Neural cell (in vitro differentiated cells): ENCODE data around the gene LENEP. TPM values are rescaled to one million over a fixed set of nuclear protein-coding genes. Genes with fewer than 3 reads are reported as not detected.
"Not testable (repeated sequence)": the region's sequence is repeated elsewhere in the genome, so short reads cannot be mapped to it uniquely, and the experiment has no call there.

Source experiments
- H2AFZ ChIP-seq: fragments of 200-600, 300-800 bp; sonication (generic), shearing (Covaris generic); 2 replicates; pipeline ENCODE4 v1.6.0; 2014; ENCODE audit warnings: low read depth, mild to moderate bottlenecking, antibody characterized with exemption, low read length, moderate library complexity
- H3F3A ChIP-seq: fragments of 200-600 bp; shearing (Covaris generic); 2 replicates; pipeline ENCODE4 v1.6.1; 2016; ENCODE audit warnings: mild to moderate bottlenecking, moderate library complexity, mixed read lengths, antibody characterized with exemption, low read length; ENCODE audit not compliant: insufficient read depth, poor library complexity, severe bottlenecking
- H3K27ac ChIP-seq: fragments of 200-600, 300-800 bp; sonication (generic), shearing (Covaris generic); 2 replicates; pipeline ENCODE4 v1.5.1; 2014; ENCODE audit warnings: mild to moderate bottlenecking, low read length, moderate library complexity
- H3K27me3 ChIP-seq: fragments of 300-800, 200-600 bp; sonication (generic), shearing (Covaris generic); 2 replicates; pipeline ENCODE4 v1.6.0; 2014; ENCODE audit warnings: mild to moderate bottlenecking, low read depth, low read length, moderate library complexity; ENCODE audit not compliant: insufficient read depth
- H3K36me3 ChIP-seq: fragments of 300-800, 200-600 bp; sonication (generic), shearing (Covaris generic); 2 replicates; pipeline ENCODE4 v1.5.1; 2014; ENCODE audit warnings: mild to moderate bottlenecking, antibody characterized with exemption, low read length, moderate library complexity; ENCODE audit not compliant: insufficient read depth
- H3K4me2 ChIP-seq: fragments of 300-800, 200-600 bp; sonication (generic), shearing (Covaris generic); 2 replicates; pipeline ENCODE4 v1.6.0; 2014; ENCODE audit warnings: mild to moderate bottlenecking, low read length
- H3K4me3 ChIP-seq: fragments of 300-800, 200-600 bp; sonication (generic), shearing (Covaris generic); 2 replicates; pipeline ENCODE4 v1.5.1; 2014; ENCODE audit warnings: mild to moderate bottlenecking, low read length, moderate library complexity
- H3K79me2 ChIP-seq: fragments of 200-600 bp; shearing (Covaris generic); replicated peaks from 2 replicates; pipeline ENCODE4 v1.6.0; 2014; ENCODE audit warnings: mild to moderate bottlenecking, low read length, moderate library complexity; ENCODE audit not compliant: insufficient read depth
- H3K9ac ChIP-seq: fragments of 300-800, 200-600 bp; sonication (generic), shearing (Covaris generic); 2 replicates; pipeline ENCODE4 v1.6.1; 2016; ENCODE audit warnings: mild to moderate bottlenecking, low read length, mixed read lengths
- H3K9me2 ChIP-seq: fragments of 200-600 bp; shearing (Covaris generic); 2 replicates; pipeline ENCODE4 v1.6.1; 2016; ENCODE audit warnings: mild to moderate bottlenecking, low read length, mixed read lengths; ENCODE audit not compliant: insufficient read depth
- H3K9me3 ChIP-seq: fragments of 200-600, 300-800 bp; sonication (generic), shearing (Covaris generic); 2 replicates; pipeline ENCODE4 v1.6.1; 2016; ENCODE audit warnings: mild to moderate bottlenecking, mixed run types, low read length, moderate library complexity, mixed read lengths
- H4K20me1 ChIP-seq: fragments of 200-600 bp; shearing (Covaris generic); 2 replicates; pipeline ENCODE4 v1.6.1; 2016; ENCODE audit warnings: mild to moderate bottlenecking, mixed run types; ENCODE audit not compliant: insufficient read depth
- EP300 ChIP-seq: fragments of 450-650 bp; conservative IDR thresholded peaks from 2 replicates; pipeline ENCODE4 v1.6.1; 2014; ENCODE audit warnings: antibody characterized with exemption, mild to moderate bottlenecking, moderate library complexity; ENCODE audit not compliant: poor library complexity, severe bottlenecking
- EZH2 ChIP-seq: fragments of 200-600, 300-800 bp; shearing (Covaris generic), sonication (generic); IDR thresholded peaks from 2 replicates; pipeline ENCODE4 v1.6.1; 2014; ENCODE audit warnings: antibody characterized with exemption, low read length, borderline replicate concordance, mild to moderate bottlenecking; ENCODE audit not compliant: insufficient read depth, poor library complexity, severe bottlenecking
- MXI1 ChIP-seq: fragments of 450-650 bp; conservative IDR thresholded peaks from 2 replicates; pipeline ENCODE4 v1.6.1; 2014; ENCODE audit warnings: antibody characterized with exemption, mild to moderate bottlenecking; ENCODE audit not compliant: poor library complexity, severe bottlenecking
- POLR2AphosphoS5 ChIP-seq: IDR thresholded peaks from 2 replicates; pipeline ENCODE4 v1.6.1; 2012
- RAD21 ChIP-seq: fragments of 450-650 bp; conservative IDR thresholded peaks from 2 replicates; pipeline ENCODE4 v1.6.1; 2014; ENCODE audit warnings: antibody characterized with exemption, mild to moderate bottlenecking, moderate library complexity
- SMC3 ChIP-seq: fragments of 450-650 bp; conservative IDR thresholded peaks from 2 replicates; pipeline ENCODE4 v1.6.1; 2014; ENCODE audit warnings: antibody characterized with exemption, mild to moderate bottlenecking, moderate library complexity; ENCODE audit not compliant: poor library complexity
- TAF1 ChIP-seq: IDR thresholded peaks from 2 replicates; pipeline ENCODE4 v1.6.1; 2012; ENCODE audit warnings: low read depth
- polyA plus RNA-seq: library from polyadenylated mRNA; depleted of rRNA; stranded (reverse); fragments of >200 nt; gene quantifications from 2 replicates; pipeline ENCODE4 v1.2.3, GENCODE V29; 2014
- TF ChIP-seq, protein P1 (sequence below): fragments of 450-650 bp; IDR thresholded peaks from 2 replicates; pipeline ENCODE4 v1.5.1; 2014; ENCODE audit warnings: antibody characterized with exemption, mild to moderate bottlenecking, moderate library complexity; ENCODE audit not compliant: poor library complexity, severe bottlenecking
- TF ChIP-seq, protein P2 (sequence below): IDR thresholded peaks from 2 replicates; pipeline ENCODE4 v1.6.1; 2012; ENCODE audit warnings: borderline replicate concordance

LENEP gene
- polyA plus RNA-seq, 1 donor from 2014 or later: not detected

DNA sequence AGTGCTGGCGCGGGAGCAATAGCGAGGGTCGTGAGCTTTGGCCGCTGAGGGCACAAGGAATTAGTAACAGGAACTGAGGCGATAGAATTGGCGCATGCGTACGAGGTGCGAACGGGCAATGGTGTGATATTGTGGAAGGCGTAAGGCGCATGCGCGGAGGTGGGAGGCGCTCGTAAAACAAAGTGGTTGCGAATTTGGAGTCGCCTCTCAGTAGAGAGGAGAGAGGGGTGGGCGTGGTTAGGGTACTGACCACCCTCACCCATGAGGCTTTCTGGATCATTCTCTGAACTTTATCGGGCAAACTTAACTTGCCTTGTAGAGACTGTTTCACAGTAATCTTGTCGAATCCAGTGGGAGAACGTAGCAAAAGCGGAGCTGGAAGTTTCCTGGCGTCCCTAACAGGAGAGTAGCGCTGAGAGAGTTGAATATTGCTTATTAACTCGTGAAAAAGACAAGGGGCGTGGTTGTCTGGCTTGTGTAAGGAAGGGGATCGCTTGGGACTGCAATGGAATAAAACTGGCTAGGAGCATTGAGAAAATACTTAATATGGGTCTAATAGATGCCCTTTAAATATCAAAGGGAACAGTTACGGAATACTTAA is 18.5 kb upstream of the LENEP start:
- Histone ChIP-seq H3K4me3 (peak overlapping the region; percentile 83), H3K9me2 (no peaks in the 10 kb centered on the region), H3K36me3 (no peaks in the 10 kb centered on the region), H3K9ac (peak overlapping the region; percentile 60), H3K4me2 (peak overlapping the region; percentile 87), H4K20me1 (no peaks in the 10 kb centered on the region), H3F3A (peaks cover 3% of the 10 kb centered on the region), H3K9me3 (no peaks in the 10 kb centered on the region), H3K27ac (peak overlapping the region; percentile 44), H2AFZ (peak overlapping the region; percentile 86), H3K79me2 (peaks cover 26% of the 10 kb centered on the region), H3K27me3 (no peaks in the 10 kb centered on the region)
- TF ChIP-seq, protein P1, sequence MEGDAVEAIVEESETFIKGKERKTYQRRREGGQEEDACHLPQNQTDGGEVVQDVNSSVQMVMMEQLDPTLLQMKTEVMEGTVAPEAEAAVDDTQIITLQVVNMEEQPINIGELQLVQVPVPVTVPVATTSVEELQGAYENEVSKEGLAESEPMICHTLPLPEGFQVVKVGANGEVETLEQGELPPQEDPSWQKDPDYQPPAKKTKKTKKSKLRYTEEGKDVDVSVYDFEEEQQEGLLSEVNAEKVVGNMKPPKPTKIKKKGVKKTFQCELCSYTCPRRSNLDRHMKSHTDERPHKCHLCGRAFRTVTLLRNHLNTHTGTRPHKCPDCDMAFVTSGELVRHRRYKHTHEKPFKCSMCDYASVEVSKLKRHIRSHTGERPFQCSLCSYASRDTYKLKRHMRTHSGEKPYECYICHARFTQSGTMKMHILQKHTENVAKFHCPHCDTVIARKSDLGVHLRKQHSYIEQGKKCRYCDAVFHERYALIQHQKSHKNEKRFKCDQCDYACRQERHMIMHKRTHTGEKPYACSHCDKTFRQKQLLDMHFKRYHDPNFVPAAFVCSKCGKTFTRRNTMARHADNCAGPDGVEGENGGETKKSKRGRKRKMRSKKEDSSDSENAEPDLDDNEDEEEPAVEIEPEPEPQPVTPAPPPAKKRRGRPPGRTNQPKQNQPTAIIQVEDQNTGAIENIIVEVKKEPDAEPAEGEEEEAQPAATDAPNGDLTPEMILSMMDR: no peak
- TF ChIP-seq TAF1 (peak; percentile 49), RAD21 (peak; percentile 33), MXI1 (no peak), SMC3 (peak; percentile 63), POLR2AphosphoS5 (no peak), EZH2 (no peak), EP300 (no peak)
- TF ChIP-seq, protein P2, sequence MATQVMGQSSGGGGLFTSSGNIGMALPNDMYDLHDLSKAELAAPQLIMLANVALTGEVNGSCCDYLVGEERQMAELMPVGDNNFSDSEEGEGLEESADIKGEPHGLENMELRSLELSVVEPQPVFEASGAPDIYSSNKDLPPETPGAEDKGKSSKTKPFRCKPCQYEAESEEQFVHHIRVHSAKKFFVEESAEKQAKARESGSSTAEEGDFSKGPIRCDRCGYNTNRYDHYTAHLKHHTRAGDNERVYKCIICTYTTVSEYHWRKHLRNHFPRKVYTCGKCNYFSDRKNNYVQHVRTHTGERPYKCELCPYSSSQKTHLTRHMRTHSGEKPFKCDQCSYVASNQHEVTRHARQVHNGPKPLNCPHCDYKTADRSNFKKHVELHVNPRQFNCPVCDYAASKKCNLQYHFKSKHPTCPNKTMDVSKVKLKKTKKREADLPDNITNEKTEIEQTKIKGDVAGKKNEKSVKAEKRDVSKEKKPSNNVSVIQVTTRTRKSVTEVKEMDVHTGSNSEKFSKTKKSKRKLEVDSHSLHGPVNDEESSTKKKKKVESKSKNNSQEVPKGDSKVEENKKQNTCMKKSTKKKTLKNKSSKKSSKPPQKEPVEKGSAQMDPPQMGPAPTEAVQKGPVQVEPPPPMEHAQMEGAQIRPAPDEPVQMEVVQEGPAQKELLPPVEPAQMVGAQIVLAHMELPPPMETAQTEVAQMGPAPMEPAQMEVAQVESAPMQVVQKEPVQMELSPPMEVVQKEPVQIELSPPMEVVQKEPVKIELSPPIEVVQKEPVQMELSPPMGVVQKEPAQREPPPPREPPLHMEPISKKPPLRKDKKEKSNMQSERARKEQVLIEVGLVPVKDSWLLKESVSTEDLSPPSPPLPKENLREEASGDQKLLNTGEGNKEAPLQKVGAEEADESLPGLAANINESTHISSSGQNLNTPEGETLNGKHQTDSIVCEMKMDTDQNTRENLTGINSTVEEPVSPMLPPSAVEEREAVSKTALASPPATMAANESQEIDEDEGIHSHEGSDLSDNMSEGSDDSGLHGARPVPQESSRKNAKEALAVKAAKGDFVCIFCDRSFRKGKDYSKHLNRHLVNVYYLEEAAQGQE: peak; percentile 19

DNA sequence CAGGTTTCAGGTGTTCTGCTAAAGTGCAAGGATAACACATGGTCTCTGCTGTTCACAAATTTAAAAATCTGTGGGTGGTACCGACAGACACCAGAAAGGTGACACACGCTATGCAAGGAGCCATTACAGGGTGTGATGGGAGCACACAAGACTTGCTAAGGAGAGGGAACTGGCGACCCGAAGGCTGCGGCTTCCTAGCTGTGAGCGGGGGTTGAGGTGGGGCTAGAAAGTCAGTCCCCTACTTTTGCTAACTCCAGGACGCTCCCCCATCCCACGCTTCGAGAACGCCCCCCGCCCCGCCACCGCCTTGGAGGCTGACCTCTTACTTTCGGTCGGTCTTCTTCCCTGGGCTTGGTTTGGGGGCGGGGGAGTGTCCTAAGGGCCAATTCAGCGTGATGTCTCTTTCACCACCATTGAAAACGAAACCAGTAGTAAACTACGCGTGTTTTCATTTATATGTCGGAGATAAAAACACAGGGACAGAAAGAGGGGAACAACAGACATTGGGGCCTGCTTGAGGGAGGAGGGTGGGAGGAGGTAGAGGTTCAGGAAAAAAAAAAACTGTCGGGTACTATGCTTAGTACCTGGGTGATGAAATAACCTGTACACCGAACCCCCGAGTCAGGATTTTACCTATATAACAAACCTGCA is 17.9 kb upstream of the LENEP start:
- no peaks in the 10 kb centered on the region for H3K36me3 ChIP-seq
- TF ChIP-seq, protein P2: peak; percentile 9
- TF ChIP-seq EP300 (no peak), SMC3 (no peak), POLR2AphosphoS5 (no peak)
- TF ChIP-seq, protein P1: no peak
- H3K9me3 ChIP-seq: no peaks in the 10 kb centered on the region
- H2AFZ ChIP-seq: peak overlapping the region; percentile 86
- peak overlapping the region; percentile 87 for H3K4me2 ChIP-seq
- peaks cover 3% of the 10 kb centered on the region for H3F3A ChIP-seq
- H3K4me3 ChIP-seq: peak overlapping the region; percentile 83
- no peaks in the 10 kb centered on the region for H3K27me3 ChIP-seq
- H3K9me2 ChIP-seq: no peaks in the 10 kb centered on the region
- H3K79me2 ChIP-seq: peaks cover 26% of the 10 kb centered on the region
- H3K27ac ChIP-seq: peak overlapping the region; percentile 44
- H3K9ac ChIP-seq: peak overlapping the region; percentile 60
- H4K20me1 ChIP-seq: no peaks in the 10 kb centered on the region

DNA sequence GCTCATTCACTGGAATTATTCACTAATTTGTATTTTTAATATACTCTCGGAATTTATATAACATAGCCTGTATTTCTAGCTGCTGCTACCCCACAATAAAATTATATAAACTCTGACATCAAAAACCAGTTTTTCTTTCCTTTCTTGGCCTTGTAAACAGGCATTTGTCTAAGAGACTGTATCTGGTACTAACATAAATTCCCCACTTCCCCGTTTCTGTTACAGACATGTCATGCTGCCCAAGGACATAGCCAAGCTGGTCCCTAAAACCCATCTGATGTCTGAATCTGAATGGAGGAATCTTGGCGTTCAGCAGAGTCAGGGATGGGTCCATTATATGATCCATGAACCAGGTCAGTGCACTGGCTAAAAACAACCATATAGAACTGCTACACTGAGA is 15.6 kb upstream of the LENEP start:
- not testable (repeated sequence) for H3K9ac ChIP-seq, H2AFZ ChIP-seq, H3K9me3 ChIP-seq, H3K4me2 ChIP-seq, H3K9me2 ChIP-seq, H3F3A ChIP-seq, H3K36me3 ChIP-seq, H4K20me1 ChIP-seq, H3K27me3 ChIP-seq, H3K4me3 ChIP-seq, H3K27ac ChIP-seq
- H3K79me2 ChIP-seq: peaks cover 26% of the 10 kb centered on the region
